Activated T-cell treated with anti-CD3 and anti-CD28 coated beads for 48 hours (primary cell): Measurements from ENCODE around the gene ABCC10.
A peak's percentile ranks its signal among the peaks of the same experiment; 100 is the strongest.
"Not testable (repeated sequence)": the region's sequence is repeated elsewhere in the genome, so short reads cannot be mapped to it uniquely, and the experiment has no call there.

Experiments used
- DNase-seq: peaks from one replicate; pipeline ENCODE4 v3.0.0-alpha.2; 2020; ENCODE audit warnings: low read depth

Gene ABCC10

GRCh38 chr6:43427406-43428111 is at the start of gene ABCC10:
Gene ABCC10, plus strand, starts transcription at chr6:43427541. Its CDS starts 438 bp downstream, at chr6:43427979.
- DNase-seq: peak; percentile 91

GRCh38 chr6:43377710-43378229 is 49.6 kb upstream of the ABCC10 start:
- no peak for DNase-seq

GRCh38 chr6:43378631-43379030 is 48.7 kb upstream of the ABCC10 start:
- DNase-seq: no peak

- DNase-seq: not testable (repeated sequence)
These were observed 46.5 kb upstream of the ABCC10 start for GRCh38 chr6:43380858-43381257.

- no peak for DNase-seq
These were observed 44.2 kb upstream of the ABCC10 start for GRCh38 chr6:43383021-43383667.

GRCh38 chr6:43386492-43386891 is 40.8 kb upstream of the ABCC10 start:
- DNase-seq: no peak

GRCh38 chr6:43389730-43390295 is 37.5 kb upstream of the ABCC10 start:
- no peak for DNase-seq

- not testable (repeated sequence) for DNase-seq
These were observed 36.4 kb upstream of the ABCC10 start for GRCh38 chr6:43390753-43391439.

GRCh38 chr6:43391440-43392031 is 35.8 kb upstream of the ABCC10 start:
- no peak for DNase-seq

- not testable (repeated sequence) for DNase-seq
These were observed 34.2 kb upstream of the ABCC10 start for GRCh38 chr6:43393133-43393532.

GRCh38 chr6:43393602-43394001 is 33.7 kb upstream of the ABCC10 start:
- DNase-seq: no peak

GRCh38 chr6:43394982-43395381 is 32.4 kb upstream of the ABCC10 start:
- DNase-seq: no peak

- DNase-seq: no peak
These were observed 31.6 kb upstream of the ABCC10 start for GRCh38 chr6:43395776-43396175.

- no peak for DNase-seq
These were observed 30.8 kb upstream of the ABCC10 start for GRCh38 chr6:43396408-43397149.

- no peak for DNase-seq
These were observed 27.3 kb upstream of the ABCC10 start for GRCh38 chr6:43399932-43400487.

GRCh38 chr6:43401730-43402129 is 25.6 kb upstream of the ABCC10 start:
- DNase-seq: no peak

- no peak for DNase-seq
These were observed 24.5 kb upstream of the ABCC10 start for GRCh38 chr6:43402820-43403219.

GRCh38 chr6:43405354-43405753 is 22.0 kb upstream of the ABCC10 start:
- DNase-seq: no peak

GRCh38 chr6:43407296-43407695 is 20.0 kb upstream of the ABCC10 start:
- no peak for DNase-seq

GRCh38 chr6:43408259-43408658 is 19.1 kb upstream of the ABCC10 start:
- no peak for DNase-seq

- DNase-seq: not testable (repeated sequence)
These were observed 16.6 kb upstream of the ABCC10 start for GRCh38 chr6:43410776-43411175.
